HL-60/S4 treated with retinoic acid at 250 ng/mL for 4 days and 3 days (cell line): ENCODE data around the gene ELAVL4.

ENCODE experiments used
- in situ Hi-C: fragments of 300-500 bp; cut with MboI; formaldehyde crosslinking; loops from 2 replicates; pipeline ENCODE4 v1.7.0; 2022; ENCODE audit warnings: low sequenced_read_pairs

The ELAVL4 gene

GRCh38 chr1:50175719-50176639 is 67.3 kb downstream of the ELAVL4 start:
- in situ Hi-C loops: no loop called here

- in situ Hi-C loops: no loop called here
Observed at GRCh38 chr1:50177994-50178393, 69.3 kb downstream of the ELAVL4 start.

GRCh38 chr1:50179639-50180038 is 70.9 kb downstream of the ELAVL4 start:
- in situ Hi-C loops: no loop called here

DNA sequence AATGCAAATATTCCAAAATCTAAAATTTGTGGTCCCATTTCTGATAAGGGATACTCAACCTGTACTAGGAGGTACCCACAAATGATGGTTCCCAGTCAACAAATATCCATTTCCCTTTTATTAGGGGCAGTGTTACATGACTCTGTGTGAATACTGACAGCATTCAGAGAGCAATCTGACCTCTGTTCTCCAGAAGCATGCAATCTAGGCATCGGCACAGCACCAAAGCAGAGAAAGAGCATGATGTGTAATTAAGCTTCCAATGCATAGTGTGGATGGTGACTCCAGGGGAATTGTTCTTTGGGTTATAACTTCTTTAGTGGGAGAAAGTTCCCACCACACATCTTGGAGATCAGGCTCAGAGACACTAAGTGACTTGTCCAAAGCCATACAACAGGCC is 71.6 kb downstream of the ELAVL4 start:
- in situ Hi-C loops: no loop called here

DNA sequence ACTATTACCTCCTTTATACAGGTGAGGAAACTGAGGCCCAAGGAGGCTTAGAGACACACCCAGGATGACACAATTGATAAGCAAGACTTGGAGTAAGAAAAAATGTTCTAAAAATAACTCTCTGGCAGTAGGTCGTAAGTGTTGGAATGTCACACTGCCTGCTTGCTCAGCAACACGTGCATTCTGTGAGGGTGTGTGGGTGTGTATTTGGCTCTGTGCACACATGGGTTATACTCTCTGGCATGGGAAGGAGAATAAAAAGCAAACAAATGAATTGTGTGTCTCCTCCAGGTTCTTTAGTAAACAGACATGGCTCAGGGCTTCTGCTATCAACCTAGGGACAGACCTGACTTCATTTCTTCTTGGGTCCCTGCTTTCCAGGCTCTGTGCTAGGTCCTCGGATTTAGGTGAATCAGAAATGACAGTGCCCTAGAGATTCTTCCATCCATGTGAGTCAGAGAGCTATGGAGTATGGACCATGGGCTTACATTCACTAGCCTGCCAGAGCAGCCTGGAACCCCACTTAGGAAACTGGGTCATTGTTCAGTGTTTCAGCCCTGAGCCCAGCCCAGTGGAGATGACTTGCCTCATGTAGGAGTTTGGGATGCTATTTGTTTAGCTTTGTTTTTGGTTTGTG is 72.4 kb downstream of the ELAVL4 start:
- in situ Hi-C loops: no loop called here

- in situ Hi-C loops: no loop called here
Observed at GRCh38 chr1:50183378-50184133, 74.8 kb downstream of the ELAVL4 start.

- in situ Hi-C loops: no loop called here
Observed at GRCh38 chr1:50189369-50189768, 80.6 kb downstream of the ELAVL4 start.

- in situ Hi-C loops: no loop called here
Observed at GRCh38 chr1:50193002-50193401, 84.3 kb downstream of the ELAVL4 start.

GRCh38 chr1:50195205-50195604 is 86.5 kb downstream of the ELAVL4 start:
- in situ Hi-C loops: no loop called here

DNA sequence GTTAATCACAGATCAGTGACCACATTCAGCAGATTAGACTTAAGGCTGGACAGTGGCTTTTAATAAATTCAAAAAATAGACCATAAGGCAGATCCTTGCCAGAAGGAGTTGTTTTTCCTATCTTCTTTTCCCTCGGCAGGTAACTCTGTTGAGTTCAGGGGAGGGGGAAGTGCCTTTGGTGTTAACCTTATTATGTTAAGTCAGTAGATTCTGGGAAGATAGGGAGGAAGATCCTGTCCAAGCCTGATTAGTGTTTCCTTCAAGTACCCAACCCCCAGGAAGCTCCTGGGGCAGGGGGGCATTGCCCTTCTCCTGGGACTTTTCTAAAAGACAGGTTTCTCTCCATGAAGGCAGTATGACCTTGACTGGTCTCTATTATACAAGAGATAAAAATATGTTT is 87.4 kb downstream of the ELAVL4 start:
- in situ Hi-C loops: no loop called here

DNA sequence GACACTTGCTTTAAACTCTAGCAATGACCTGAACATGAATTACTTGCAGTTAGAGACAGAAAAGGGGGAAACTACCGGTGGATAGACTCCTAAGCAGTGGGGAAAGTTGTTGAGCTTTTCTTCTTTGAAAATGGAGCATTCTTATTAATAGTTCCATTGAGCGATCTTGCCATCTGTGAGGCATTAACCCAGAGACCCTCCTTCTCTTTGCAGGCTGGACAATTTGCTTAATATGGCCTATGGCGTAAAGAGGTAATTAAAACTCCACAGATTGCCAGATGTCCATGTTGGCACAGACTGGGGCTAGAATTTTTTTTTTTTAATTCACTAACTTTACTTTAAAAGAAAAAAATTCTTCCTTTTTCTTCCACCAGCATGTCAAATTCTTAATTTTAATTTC is 88.5 kb downstream of the ELAVL4 start:
- in situ Hi-C loops: no loop called here

GRCh38 chr1:50208315-50208714 is 99.6 kb downstream of the ELAVL4 start:
- in situ Hi-C loops: no loop called here

DNA sequence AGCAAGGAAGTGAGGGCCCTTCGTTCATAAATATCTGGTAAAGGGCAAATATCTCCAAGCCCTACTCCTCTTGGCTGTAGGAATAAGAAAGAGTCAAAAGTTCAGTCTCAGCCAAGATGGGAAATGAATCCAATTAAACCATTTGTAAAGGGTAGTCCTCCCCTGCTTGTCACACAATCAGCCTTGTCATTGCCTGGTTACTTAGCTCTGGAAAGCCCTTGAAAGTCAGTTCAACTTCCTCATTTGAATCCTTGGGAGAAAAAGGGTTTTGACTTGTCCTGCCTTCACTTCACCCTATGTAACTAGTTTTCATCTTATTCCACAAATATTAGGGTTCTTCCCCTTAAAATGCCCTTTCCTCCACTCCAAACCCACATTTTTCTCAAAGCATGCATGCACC is 100.0 kb downstream of the ELAVL4 start:
- in situ Hi-C loops: no loop called here

GRCh38 chr1:50209749-50210148 is 101.0 kb downstream of the ELAVL4 start:
- in situ Hi-C loops: no loop called here

- in situ Hi-C loops: no loop called here
Observed at GRCh38 chr1:50213505-50213904, 104.8 kb downstream of the ELAVL4 start.

- in situ Hi-C loops: no loop called here
Observed at GRCh38 chr1:50214717-50215116, 106.0 kb downstream of the ELAVL4 start.

GRCh38 chr1:50218344-50219120 is 109.8 kb downstream of the ELAVL4 start:
- in situ Hi-C loops: no loop called here

DNA sequence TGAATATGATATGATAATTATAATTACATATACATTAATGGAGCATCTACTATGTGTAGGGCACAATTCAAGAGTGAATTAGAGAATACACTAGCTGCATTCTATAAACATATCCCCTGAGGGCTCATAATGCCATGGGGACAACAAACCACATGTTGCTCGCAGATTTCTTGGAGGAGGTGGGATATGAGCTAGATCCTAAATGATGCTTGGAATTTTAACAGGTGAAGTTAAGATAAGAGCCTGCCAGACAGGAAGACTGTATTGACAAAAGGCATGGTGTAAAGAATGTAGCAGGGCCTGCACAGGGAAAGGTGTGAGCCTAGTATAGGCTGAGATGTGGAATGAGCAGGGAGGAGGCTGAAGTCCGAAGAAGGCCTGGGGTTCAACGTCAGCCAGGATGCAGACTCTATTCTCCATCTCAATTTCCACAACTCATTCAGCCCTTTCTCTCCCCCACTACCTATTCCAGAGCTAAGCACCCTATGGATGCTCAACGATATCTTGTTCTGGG is 120.2 kb downstream of the ELAVL4 start:
- in situ Hi-C loops: no loop called here

DNA sequence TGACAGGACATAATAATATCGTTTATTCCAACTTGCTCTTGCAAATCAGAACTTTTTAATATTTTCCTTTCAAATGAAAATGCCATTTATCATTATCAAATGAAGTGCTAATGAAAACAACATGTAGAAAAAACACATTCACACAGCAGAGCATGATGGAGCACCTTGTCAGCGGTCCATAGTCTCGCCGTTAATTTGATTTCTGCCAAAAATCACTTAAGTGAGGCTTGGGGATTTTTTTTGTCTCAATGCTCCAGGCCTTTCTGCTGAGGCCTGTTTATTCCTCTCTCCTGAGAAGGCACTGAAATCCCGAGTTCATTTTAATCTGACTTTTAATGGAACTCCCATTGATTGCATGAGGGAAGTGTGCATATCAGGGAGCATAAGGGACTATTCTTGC is 122.5 kb downstream of the ELAVL4 start:
- in situ Hi-C loops: no loop called here

DNA sequence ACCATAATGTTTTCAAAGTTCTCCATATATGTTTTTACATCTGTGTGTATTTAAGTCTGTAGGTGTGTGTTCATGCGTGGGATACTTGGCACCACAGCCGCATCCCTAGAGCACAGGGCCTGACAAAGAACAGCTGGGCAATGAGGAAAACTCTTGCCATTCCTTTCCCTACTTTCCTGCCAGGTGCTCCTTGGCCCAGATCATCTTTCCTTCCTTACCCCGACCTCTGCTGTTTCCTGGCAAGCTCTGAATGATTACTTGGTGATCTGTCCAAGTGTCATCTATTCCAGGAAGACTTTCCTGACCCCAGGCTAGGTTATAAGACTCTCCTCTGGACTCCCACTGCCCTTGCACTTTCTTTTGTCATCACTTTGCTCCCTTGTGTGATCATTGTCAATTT is 123.6 kb downstream of the ELAVL4 start:
- in situ Hi-C loops: no loop called here

DNA sequence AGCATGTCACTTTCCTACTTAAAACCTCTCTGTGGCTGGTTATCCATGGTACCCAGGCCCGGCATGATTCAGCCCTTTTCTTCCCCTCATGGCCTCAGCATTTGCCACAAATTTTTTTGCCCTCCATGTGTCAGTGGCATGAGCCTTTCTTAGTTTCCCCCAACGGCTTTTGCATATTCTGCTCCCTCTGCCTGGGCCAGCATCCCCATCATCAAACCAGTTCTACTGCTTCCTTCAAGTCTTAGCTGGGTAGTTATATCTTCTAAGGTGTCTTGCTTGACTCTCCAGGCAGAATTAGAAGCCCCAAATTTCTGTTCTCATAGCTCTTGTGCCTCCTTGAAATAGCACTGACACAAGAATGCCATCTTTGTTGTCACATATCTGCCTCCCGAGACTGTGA is 127.9 kb downstream of the ELAVL4 start:
- in situ Hi-C loops: no loop called here
